Osteocyte (in vitro differentiated cells): ENCODE measurements around the gene ARMC2. TPM values are rescaled to one million over a fixed set of nuclear protein-coding genes. Genes with fewer than 3 reads are reported as not detected.

Source experiments
- DNase-seq: peaks from one replicate; pipeline ENCODE4 v3.0.0; 2021; ENCODE audit warnings: mixed read lengths; ENCODE audit not compliant: unreplicated experiment; ENCODE audit errors: extremely low spot score
- H3K27ac Mint-ChIP-seq: one replicate; pipeline ENCODE4 v1.8.0; 2021; ENCODE audit warnings: mild to moderate bottlenecking, mixed read lengths; ENCODE audit not compliant: unreplicated experiment
- H3K27me3 Mint-ChIP-seq: one replicate; pipeline ENCODE4 v1.8.0; 2021; ENCODE audit warnings: mixed read lengths; ENCODE audit not compliant: unreplicated experiment
- H3K36me3 Mint-ChIP-seq: one replicate; pipeline ENCODE4 v1.8.0; 2021; ENCODE audit warnings: mixed read lengths; ENCODE audit not compliant: unreplicated experiment
- H3K4me1 Mint-ChIP-seq: one replicate; pipeline ENCODE4 v1.8.0; 2021; ENCODE audit warnings: mixed read lengths; ENCODE audit not compliant: unreplicated experiment
- H3K4me3 Mint-ChIP-seq: one replicate; pipeline ENCODE4 v1.8.0; 2021; ENCODE audit warnings: mild to moderate bottlenecking, moderate library complexity, mixed read lengths; ENCODE audit not compliant: unreplicated experiment
- H3K9me3 Mint-ChIP-seq: one replicate; pipeline ENCODE4 v1.8.0; 2021; ENCODE audit warnings: mixed read lengths; ENCODE audit not compliant: unreplicated experiment
- total RNA-seq: library from RNA; stranded (reverse); gene quantifications from 2 replicates; pipeline ENCODE4 v1.2.1, GENCODE V29; 2021
- TF ChIP-seq, protein P1 (sequence below): fragments of 200-600 bp; sonication (generic); IDR thresholded peaks from 2 replicates; pipeline ENCODE4 v1.5.0; 2021; ENCODE audit warnings: antibody characterized with exemption, mild to moderate bottlenecking, moderate library complexity

ARMC2 gene
- total RNA-seq, 1 donor from 2014 or later: 8.3 TPM

DNA sequence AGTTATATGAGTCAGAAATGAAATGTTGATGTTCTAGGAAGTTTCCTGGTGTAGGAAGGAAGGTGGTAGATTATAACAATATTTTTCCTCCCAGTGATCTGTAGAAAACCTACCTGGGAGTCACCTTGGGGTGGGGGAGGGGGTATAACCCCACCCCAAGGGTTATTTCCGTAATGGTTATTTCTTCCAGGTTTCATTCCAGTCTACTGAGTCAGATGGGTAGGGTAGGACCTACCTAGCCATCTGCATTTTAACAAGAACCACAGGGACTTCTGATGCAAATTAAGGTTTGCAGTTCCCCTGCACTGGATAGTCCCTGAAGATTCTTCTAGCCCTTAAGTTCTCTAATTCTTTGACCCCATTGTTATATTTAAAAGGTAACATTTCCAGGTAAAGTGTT lies 88.9 kb downstream of the ARMC2 start:
- H3K36me3 Mint-ChIP-seq: peaks cover 3% of the 10 kb centered on the region
- H3K4me3 Mint-ChIP-seq: no peak overlapping the region
- H3K27ac Mint-ChIP-seq: no peak overlapping the region
- DNase-seq: no peak
- no peaks in the 10 kb centered on the region for H3K9me3 Mint-ChIP-seq
- TF ChIP-seq, protein P1, sequence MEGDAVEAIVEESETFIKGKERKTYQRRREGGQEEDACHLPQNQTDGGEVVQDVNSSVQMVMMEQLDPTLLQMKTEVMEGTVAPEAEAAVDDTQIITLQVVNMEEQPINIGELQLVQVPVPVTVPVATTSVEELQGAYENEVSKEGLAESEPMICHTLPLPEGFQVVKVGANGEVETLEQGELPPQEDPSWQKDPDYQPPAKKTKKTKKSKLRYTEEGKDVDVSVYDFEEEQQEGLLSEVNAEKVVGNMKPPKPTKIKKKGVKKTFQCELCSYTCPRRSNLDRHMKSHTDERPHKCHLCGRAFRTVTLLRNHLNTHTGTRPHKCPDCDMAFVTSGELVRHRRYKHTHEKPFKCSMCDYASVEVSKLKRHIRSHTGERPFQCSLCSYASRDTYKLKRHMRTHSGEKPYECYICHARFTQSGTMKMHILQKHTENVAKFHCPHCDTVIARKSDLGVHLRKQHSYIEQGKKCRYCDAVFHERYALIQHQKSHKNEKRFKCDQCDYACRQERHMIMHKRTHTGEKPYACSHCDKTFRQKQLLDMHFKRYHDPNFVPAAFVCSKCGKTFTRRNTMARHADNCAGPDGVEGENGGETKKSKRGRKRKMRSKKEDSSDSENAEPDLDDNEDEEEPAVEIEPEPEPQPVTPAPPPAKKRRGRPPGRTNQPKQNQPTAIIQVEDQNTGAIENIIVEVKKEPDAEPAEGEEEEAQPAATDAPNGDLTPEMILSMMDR: no peak
- H3K4me1 Mint-ChIP-seq: no peaks in the 10 kb centered on the region
- no peaks in the 10 kb centered on the region for H3K27me3 Mint-ChIP-seq

DNA sequence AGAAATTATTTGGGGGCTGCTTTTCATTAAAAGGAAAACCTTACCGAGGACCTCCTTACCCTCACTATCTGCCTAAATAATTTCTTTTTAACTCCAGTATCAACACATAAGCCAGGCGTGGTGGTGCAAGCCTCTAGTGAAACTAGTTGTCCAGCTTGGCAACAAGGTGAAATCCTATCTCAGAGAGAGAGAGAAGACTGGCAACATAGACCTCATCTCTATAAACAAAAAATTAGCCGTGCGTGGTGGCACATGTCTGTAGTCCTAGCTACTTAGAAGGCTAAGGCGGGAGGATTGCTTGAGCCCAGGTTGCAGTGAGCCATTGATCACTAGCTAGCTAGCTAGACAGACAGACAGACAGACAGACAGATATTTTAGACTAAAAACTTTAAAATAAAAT lies 92.5 kb downstream of the ARMC2 start:
- Mint-ChIP-seq H3K9me3 (no peaks in the 10 kb centered on the region), H3K27ac (no peak overlapping the region), H3K4me1 (peaks cover 1% of the 10 kb centered on the region), H3K36me3 (peaks cover 2% of the 10 kb centered on the region), H3K4me3 (no peak overlapping the region), H3K27me3 (no peaks in the 10 kb centered on the region)
- DNase-seq: no peak
- TF ChIP-seq, protein P1: no peak

DNA sequence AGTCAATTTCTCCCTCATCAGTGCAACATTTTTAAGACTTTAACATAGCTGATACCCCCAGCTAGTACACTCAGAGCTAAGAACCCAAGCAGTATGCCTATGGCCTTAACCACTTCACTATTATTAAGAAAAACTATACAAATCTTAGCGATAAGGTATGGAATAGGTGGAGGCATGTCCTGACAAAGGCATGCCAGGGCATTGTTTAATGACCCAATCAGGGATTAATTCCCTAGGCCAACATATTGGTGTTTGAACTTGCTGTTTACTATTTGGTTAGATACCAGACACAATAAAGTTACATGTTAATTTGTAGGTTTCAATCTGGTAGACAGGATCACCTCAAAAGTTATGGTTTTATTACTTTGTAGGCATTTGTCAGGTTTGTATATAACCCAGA lies 93.1 kb downstream of the ARMC2 start:
- Mint-ChIP-seq H3K36me3 (peaks cover 2% of the 10 kb centered on the region), H3K4me1 (peaks cover 6% of the 10 kb centered on the region), H3K9me3 (no peaks in the 10 kb centered on the region), H3K27me3 (no peaks in the 10 kb centered on the region), H3K27ac (no peak overlapping the region), H3K4me3 (no peak overlapping the region)
- TF ChIP-seq, protein P1: no peak
- no peak for DNase-seq

DNA sequence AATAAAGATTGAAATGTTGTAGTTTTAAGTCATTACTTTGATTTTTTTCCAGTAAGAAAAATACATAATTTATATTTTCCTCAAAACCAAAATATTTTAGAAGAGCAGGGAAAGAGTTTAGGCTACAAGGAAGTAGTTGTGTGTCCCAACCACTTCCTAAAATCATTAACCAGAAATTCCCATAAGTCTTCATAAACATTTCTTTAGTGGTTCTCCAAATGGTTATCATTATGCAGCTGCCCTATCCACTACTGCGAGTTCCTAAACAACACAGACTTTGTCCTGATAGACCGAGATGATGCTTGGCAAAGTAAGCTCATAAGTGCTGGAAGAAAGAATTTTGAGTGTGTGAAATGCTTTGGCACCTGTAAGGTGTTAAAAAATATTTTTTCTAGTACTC lies 93.6 kb downstream of the ARMC2 start:
- DNase-seq: no peak
- peaks cover 11% of the 10 kb centered on the region for H3K4me1 Mint-ChIP-seq
- TF ChIP-seq, protein P1: no peak
- H3K9me3 Mint-ChIP-seq: no peaks in the 10 kb centered on the region
- H3K27me3 Mint-ChIP-seq: no peaks in the 10 kb centered on the region
- no peak overlapping the region for H3K27ac Mint-ChIP-seq
- no peak overlapping the region for H3K4me3 Mint-ChIP-seq
- H3K36me3 Mint-ChIP-seq: peaks cover 2% of the 10 kb centered on the region

GRCh38 chr6:108942556-108943492 lies 94.6 kb downstream of the ARMC2 start:
- H3K9me3 Mint-ChIP-seq: no peaks in the 10 kb centered on the region

More at GRCh38 chr6:108942556-108943492, 94.6 kb downstream of the ARMC2 start:
- H3K4me3 Mint-ChIP-seq: no peak overlapping the region
- peaks cover 2% of the 10 kb centered on the region for H3K36me3 Mint-ChIP-seq
- H3K4me1 Mint-ChIP-seq: peaks cover 18% of the 10 kb centered on the region
- H3K27me3 Mint-ChIP-seq: no peaks in the 10 kb centered on the region
- TF ChIP-seq, protein P1: no peak
- H3K27ac Mint-ChIP-seq: no peak overlapping the region
- DNase-seq: no peak
